Activated CD8-positive, alpha-beta memory T cell treated with anti-CD3 and anti-CD28 coated beads, Interleukin-2, amount 50 U/mL, for 24 hours (primary cell): Measurements from ENCODE around the gene PIP4K2C.

ENCODE experiments used
- DNase-seq: peaks from one replicate; pipeline ENCODE4 v3.0.0-alpha.2; 2020; ENCODE audit errors: extremely low read depth

The PIP4K2C gene

DNA sequence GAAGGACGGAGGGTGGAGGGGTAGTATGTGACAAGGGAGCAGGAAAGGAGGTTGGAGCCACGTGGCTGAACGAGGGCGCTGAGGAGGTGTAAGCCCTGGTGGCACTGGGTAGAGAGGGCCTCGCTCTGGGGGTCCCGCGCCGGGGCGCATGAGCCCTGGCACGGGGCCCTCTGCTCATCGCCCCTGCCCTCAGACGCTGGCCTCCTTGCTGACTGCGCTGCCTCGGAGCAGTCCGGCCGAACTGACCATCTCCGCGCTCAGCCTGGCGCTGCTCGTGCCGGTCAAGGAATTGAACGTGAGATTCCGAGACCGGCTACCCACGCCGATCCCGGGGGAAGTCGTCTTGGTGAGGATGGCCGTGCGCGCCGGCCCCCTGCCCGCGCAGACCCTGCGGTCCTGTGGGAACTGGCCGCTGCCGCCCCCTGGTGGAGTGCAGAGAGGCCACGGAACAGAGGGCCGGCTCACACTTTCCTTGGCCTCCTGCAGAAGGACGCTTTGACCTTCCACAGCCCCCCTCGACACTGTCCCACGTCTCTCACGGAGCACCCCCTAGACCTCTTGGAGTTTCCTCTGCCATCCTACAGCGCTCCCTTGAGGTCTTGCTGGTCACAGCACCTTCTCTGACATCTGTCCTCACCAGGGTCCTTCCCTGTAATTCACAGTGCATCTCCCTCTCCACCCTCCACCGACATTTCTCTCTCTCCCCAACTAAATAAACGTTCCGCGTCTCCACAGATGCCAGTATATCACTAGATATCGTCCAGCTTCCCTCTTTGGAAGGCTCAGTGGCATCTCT, 30.7 kb downstream of the PIP4K2C start:
- no peak for DNase-seq

DNA sequence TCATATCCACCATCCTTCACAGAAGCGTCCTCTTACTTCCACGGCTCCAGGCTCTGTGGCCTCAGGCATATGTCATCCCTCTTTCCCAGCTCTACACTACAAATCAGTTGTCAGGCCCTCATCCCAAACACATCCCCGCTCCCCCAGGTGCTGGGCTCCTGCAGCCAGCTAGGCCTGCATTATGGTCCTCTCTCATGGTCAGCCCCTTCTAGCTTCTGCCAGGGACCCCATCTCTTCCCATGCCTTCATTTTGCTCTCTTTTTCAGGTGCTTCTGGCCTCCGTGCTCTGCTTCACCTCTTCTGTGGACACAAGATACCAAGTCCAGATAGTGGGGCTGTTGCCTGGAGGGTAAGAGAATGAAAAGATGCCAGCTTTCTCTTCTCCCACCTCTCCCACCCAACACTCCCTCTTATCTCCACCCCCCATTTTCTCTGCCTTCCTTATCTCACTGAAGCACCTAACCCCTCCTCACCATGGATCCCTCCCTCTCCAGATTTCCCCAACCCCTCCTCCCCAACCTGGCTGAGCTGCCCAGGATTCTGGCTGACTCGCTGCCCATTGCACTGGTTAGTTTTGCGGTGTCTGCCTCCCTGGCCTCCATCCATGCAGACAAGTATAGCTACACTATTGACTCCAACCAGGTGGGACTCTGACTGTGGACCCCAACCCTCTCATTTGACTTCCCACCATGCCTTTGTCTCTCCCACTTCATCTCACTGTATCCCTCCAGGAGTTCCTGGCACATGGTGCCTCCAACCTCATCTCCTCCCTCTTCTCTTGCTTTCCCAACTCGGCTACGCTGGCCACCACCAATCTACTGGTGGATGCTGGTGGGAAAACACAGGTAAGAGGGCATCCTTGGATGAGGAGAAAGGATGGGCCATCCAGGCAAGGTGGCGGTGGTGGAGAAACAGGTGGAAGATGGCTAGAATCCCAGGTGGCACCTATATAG, 31.6 kb downstream of the PIP4K2C start:
- no peak for DNase-seq

DNA sequence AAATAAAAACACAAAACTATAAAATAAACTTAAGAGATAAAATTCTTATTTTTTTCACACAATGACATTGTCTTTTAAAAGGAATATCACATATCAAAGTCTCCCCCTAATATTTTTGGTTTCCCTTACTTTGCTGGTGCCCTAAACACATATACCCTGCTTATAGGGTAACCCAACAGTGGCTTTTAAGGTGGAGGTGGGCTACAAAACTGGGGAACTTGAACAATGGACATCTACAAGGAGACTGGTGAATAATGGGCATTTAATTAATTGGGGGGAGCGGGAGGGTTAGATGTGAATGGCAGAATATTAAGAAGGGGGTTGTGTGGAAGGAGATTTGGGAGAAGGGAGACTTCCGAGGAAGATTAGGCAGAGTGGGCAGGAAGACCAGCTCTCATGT, 32.4 kb downstream of the PIP4K2C start:
- DNase-seq, result no peak

DNA sequence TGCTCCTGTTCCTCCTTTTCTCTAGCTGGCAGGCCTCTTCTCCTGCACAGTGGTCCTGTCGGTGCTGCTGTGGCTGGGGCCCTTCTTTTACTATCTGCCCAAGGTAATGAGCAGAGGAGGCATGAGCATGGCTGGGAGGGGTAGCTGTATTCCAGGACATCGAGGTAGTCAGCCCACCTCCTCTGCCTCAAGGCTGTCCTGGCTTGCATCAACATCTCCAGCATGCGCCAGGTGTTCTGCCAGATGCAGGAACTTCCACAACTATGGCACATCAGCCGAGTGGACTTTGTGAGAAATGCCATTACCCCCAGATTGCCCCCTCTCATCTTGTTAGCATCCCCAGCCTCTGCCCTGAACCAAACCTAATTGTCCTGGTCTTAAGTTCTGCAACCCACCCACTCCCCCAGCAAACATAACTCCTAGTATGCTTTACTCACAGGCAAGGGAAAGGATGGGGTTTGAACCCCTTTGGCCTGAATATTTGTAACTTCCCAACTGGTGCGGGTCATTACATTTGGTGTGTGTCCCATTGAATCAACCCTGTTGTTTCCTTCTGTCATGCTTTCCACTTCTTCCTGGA, 32.9 kb downstream of the PIP4K2C start:
- no peak for DNase-seq

DNA sequence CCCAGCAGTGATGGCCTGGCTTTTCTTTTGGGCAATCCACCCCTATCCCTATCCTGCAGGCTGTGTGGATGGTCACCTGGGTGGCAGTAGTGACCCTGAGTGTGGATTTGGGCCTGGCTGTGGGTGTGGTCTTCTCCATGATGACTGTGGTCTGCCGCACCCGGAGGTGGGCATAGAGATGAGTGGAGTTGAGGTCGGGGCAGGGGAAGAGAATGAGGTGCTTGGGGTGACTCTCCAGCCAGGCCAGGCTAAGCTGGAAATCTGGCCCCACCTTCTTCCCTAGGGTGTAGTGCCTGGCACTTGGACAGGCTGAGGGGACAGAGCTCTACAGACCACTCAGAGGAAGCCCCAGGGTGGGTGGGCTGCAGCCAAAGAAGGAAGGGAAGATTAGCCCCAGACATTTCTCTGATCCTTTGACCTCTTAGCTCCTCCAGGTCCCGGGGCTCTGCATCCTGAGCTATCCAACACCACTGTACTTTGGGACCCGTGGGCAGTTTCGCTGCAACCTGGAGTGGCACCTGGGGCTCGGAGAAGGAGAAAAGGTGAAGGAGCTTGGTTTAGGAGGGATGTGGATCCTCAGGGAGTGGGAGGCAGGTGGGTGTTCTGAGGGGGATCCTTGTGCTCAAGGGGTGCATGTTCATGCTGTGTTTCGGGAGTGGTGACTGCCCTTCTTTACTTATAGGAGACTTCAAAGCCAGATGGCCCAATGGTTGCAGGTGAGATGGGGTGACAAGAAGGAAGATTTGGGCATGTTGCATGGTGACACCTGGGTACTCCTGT, 33.6 kb downstream of the PIP4K2C start:
- no peak for DNase-seq

DNA sequence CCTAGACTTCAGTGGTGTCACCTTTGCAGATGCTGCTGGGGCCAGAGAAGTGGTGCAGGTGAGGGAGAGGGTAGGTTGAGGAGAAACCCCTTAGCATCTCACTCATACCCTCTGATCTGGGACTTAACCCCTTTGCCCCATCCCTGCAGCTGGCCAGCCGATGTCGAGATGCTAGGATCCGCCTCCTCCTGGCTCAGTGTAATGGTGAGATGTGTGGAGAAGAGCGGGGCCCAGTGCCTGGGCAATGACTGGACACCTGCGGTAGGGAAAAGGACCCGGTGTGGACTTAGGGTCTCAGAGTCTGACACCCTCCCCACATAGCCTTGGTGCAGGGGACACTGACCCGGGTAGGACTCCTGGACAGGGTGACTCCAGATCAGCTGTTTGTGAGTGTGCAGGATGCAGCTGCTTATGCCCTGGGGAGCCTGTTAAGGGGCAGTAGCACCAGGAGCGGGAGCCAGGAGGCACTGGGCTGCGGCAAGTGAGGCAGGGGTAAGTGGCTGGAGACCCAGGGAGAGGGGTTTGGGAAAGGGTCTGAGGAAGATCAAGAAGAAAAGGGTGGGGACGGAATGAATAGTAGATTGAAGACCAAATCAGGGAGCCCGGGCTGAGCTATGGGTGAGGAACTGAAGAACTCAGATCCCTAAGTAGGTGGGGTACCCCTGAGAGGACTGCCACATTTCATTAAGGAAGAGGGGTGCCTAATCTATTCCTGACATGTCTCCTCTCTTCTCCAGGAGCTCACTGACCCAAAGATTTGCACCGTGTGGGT, 34.5 kb downstream of the PIP4K2C start:
- DNase-seq, result no peak

DNA sequence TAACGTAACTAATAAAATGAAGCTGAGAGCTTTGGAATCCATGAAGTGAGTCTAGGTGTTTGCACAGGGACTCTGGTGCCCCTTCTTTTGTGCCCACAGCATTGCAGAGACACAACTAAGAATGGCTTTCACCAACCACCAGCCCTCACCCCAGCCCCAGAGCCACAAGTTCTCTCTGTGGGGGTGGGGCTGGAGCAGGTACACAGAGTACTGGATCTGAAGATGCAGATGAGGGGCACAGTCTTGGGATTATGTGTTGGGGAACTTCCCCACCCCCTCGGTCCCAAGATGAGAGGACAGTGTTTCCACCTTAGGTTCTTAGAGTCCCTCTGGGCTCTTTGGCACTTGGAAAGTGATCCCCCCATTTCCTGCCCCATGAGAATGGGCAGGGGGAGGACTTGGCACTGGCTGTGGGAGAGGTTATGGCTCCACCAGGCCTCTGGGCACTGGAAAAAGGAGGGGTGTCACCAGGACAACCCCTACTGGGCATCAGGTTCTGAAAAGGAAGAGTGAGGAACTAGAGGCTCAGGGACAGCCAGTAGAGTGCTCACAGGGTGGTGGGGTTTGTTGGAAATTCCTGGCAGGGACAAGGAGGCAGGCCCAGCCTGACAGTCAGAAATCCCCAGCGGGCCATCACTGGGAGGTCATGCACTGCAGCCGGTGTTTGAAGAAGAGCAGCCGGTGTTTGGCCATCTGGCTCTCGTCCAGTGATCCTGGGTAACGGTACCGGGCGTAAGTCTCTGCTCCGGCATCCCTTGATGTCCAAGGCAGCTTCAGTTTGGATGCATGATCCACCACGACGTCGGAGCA, 35.3 kb downstream of the PIP4K2C start:
- DNase-seq, result no peak

DNA sequence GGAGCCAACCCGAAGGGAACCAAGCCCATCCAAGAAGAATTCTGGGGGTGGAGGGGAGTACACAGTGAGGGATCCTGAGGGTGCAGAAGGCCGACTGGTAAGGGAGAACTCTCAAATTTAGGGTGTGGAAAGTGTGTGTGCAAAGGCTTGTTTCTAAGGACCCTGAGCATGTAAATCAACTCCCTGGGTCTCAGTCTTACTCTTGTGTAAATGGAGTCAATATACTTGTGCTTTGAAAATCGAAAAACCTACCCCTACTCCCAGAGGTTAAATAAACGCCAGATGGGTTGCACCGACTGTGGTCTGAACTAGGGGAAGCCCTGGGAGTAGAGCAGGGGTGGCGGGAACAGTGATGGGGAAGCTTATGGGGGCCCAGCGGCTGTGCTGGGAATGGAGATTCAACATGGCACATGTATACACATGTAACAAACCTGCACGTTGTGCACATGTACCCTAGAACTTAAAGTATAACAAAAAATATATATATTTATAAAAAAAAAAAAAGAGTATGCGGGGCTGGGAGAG, 36.0 kb downstream of the PIP4K2C start:
- no peak for DNase-seq

DNA sequence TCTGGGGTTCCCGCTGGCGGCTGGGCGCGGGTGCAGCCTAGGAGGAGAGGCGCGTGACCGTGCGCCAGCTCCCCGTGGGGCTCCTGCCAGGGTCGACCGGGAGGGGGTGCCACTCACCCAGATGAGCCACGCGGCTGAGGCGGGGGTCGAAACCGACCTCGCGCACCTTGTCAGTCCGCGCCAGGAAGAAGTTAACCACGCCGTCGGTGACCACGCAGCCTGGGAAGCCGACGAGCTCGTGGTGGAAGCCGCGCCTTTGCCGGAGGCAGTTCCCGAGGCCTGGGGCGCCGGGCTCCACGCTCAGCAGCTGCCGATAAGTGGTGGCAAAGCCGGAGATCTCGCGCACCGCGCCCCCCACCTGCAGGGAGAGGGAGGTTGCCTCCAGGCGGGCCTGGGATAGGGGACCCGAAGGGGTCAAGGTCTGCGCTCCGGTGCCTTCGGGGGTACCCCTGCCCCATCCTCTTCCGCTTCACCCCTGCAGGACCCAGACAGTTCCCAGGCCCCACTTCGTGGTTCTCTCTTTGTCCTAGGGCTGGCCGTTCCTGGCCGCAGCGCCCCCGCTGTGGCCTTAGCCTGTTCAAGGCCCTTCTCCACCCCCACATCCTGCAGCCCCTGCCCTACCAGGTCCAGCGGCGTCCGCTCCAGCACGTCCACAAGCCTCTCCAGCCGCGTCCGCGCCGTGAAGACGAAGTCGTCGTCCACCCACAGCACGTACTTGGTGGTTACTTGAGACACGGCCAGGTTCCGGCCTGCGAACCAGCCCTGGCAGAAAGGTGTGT, 36.7 kb downstream of the PIP4K2C start:
- DNase-seq, result no peak

DNA sequence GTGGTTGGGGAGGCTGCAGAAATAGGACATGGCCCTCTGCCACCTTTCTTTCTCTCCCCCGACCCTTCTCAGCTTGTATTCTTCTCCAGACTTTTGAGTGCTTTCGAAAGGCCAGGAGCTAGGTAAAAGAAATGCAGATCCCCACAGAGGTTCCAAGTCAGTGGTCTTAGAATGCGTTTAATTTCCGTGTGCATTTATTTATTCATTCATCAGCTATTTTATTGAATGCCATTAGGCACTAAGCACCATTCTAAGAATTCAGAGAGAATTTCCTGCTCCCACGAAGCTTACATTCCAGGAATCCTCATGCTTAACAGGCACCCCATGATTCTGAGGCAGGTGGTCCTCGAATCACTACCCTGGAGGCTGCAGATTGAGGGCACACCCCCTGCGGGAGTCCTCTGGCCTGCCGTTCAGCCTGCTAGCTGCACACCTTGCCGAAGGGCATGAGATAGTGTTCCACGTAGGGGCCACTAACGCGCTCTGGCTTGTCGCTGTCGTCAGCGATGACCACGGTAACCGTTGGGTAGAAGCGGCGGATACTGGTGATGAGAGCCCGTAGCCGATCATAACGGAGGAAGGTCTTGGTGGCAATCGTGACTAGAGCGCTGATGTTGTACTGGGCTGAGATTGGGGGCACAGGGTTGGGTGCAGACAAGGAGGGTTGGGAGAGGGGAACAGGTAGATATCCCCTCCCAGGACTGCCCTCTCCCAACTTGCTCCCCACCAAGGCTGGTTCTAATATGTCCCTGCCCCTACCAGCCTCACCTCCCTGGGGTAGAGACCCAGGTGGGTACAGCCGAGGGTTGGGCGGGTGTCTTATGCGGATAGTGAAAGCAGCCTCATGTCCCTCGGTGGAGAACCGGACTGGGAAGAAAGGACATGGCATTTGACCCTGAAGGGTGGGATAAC, 37.5 kb downstream of the PIP4K2C start:
- no peak for DNase-seq

DNA sequence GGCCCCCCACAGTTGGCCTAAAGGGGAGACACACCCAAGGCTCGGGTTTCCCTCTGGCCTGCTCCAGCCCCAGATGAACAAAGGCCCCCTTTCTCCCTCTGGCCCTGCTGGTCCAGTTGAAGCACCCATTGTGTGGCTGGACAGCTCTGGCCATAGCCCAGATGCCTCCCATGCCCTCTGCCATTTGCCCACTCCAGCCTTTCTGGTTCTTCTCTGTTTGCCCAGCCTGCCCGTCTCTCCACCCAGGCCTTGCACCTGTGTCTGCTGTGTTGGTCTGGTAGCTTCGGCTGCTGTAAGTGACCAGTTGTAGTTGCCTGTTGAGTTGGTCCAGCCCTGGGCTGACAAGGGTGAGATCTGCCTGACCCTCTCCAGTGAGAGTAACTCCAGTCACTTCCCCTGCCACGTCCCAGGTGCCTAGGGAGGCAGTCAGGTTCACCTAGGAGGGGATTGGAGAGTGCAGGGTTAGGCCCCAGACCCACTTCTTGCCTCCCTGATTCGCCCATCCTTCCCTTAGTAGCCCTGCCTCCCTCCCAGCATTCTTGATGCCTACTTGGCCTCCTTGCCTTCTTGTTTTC, 39.0 kb downstream of the PIP4K2C start:
- DNase-seq, result no peak

DNA sequence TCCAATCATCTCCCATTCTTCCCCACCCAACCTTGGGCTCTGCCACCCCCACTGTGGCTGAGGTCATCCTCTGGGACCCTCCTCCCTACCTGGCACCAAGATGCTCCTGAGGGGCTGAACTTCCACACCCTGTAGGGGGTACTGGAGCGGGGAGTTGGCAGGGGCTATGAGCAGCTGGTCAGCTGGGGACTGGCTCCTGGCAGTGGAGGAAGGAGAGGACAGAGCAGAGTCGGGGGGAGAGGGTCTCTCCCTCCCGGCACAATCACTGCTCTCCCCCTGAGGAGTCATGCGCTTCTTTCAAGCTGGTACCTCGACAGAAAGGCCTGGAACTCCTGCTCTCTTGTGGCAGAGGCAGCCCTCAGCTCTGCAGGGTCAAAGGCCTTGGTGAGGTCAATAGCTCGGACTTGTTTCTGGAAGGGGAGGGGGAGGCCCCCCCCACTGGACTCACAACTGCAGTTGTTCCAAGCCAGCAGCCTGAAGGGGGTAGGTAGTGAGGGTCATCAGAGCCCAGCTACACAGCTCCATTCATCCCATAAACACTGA, 40.0 kb downstream of the PIP4K2C start:
- no peak for DNase-seq

DNA sequence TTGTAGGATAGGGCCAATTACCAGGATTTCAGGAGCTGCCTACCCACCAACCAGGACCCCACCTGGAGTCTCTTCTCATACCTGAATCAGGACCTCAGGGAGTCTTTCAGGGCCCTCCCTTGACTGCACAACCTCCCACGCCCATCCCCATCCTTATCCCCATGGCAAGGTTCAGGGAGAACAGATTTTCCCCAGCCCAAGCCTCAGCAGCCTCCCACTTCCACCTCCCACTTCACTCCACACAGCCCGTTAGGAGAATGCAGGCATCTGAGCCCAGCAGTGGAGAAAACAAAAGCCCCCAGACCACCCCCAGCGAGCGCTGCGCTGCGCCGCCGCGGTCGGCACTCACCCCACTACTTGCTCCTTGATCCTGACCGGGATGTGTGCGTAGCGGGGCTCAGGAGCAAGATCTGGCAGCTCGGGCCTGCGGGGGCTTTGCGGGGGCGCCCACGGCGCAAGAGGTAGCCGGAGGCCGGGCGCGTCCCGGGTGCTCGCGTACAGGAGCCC, 40.6 kb downstream of the PIP4K2C start:
- DNase-seq, result no peak

DNA sequence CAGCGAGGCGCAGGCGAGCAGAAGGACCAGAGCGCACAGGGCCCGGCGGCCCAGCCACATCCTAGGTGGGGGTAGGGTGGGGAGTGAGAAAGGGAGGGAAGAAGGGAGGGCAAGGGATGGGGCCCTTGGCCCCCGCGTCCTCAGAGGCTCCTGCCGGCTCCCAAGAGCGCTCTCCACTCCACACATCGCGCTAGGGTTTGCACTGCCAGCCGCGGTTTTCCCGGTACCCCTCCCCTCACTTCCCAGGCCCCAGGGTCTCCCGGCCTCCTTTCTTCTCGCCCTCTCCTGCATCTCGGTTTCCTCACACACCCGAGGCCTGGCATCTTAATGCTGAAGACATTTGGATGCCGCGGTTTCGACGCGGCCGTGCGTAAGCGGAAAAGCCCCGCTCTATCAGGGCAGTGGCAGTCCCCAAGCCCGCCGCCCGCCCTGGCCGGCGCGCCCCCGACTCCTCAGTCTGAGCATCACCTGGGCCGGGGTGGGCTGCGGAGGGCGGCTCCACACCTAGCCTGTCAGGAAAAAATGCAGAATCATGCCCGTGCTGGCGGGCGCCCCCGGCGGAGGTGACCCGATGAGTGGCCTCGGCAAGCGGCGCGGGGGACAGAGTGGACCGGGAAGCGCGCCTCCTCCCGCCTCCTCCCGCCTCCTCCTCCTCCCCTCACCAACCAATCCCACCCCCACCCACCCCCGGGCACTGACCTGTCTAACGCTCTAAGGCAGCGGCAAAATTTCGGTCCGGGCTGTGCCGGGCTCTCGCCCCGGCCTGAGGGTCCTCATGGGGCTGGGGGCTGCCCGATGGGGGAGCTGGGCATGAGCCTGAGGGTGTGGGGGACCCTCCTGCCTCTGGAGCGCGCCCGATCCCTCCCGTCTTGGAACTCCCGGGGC, 41.3 kb downstream of the PIP4K2C start:
- DNase-seq, result no peak

DNA sequence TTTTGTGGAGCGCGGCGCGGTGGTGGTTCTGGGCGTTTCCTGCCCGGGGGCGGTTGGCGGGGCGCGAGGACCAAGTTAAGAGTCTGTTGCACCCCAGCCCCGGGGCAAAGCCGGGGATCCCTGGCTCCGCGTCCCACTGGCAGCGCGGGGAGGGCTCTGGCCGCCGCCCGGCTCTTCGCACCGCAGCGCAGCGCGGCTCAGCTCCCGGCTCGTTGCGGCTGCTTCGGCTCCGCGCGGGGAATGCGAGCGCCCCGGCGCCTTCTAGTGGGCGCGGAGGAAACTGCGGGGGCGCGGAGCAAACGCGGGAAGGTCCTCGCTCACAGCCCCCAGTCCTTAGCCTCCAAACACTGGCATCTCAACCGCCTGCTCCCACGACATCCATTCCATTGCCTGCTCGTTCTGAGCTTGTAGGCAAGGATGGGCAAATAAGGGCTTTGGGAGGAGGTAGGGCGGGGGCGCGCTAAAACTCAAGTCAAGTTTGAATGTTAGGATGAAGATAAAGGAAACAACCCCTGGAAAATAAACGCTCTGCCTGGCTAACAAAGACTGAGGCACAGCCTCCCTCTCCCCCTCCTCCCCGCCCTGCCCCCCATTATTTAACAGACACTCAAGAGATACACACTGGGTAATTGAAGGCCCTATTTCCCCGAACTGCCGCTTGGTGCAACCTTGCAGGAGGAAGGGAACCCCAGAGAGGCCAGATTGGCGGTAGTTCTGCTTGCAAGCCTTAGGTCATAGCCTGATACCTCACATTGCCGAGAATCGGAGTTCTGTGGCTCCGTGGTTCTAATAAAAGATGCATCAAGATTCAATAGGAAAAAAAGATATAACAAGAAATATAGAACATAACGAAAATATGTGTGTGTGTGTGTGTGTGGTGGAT, 42.2 kb downstream of the PIP4K2C start, which contains the start of gene B4GALNT1:
B4GALNT1 (minus strand) TSS at position 244 of the 883 bp plus-strand sequence. CDS start 1,069 bp downstream, outside the sequence.
- DNase-seq, result no peak
